Nephron (organoid): ENCODE measurements around the gene CAPN12.

ENCODE experiments used
- H3K27ac Mint-ChIP-seq, 3 experiments: 2 replicates each; pipeline ENCODE4 v1.8.0; 2020; ENCODE audit warnings: mixed read lengths in 3 of 3, mild to moderate bottlenecking in 2 of 3, moderate library complexity in 1 of 3
- H3K27me3 Mint-ChIP-seq: 2 replicates; pipeline ENCODE4 v1.8.0; 2021; ENCODE audit warnings: low read depth, mild to moderate bottlenecking, moderate library complexity, mixed read lengths
- H3K36me3 Mint-ChIP-seq: 2 replicates; pipeline ENCODE4 v1.8.0; 2020; ENCODE audit warnings: low read depth, mixed read lengths
- H3K4me1 Mint-ChIP-seq: 2 replicates; pipeline ENCODE4 v1.8.0; 2020; ENCODE audit warnings: mixed read lengths
- H3K4me3 Mint-ChIP-seq, 3 experiments: 2 replicates each; pipeline ENCODE4 v1.8.0; 2020; ENCODE audit warnings: mild to moderate bottlenecking in 3 of 3, mixed read lengths in 3 of 3, moderate library complexity in 2 of 3
- H3K9me3 Mint-ChIP-seq: 2 replicates; pipeline ENCODE4 v1.8.0; 2020; ENCODE audit warnings: mixed read lengths
- TF ChIP-seq, protein P1 (sequence below), 3 experiments: fragments of 200-600 bp; sonication (generic); IDR thresholded peaks; one replicate each; pipeline ENCODE4 v1.5.0; 2021; ENCODE audit warnings: antibody characterized with exemption in 3 of 3; ENCODE audit not compliant: unreplicated experiment in 3 of 3

The CAPN12 gene

DNA sequence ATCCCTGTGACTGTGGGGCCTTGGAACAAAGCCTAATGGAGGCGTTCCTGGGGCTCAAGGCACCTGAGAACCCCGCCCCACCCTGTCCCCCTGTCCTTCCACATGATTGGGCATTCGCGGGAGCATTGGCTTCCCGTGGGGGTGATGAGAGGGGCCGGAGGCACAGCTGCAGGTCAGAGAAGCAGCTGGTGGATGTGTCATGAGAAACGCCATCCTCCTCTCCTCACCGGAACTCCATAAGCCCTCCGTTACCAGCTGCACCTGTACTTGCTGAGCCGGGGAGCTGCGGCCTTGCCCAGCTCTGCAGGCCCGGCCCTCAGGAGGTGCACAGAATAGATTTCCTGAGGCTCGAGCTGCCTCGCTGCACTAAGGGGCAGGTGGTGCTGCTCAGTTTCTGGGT lies 42.0 kb downstream of the CAPN12 start:
- peak overlapping the region in 1 of 3 experiments; percentile 20 for H3K27ac Mint-ChIP-seq
- peaks cover 4% of the 10 kb centered on the region for H3K27me3 Mint-ChIP-seq
- peaks cover 34% of the 10 kb centered on the region for H3K4me1 Mint-ChIP-seq
- TF ChIP-seq, protein P1, sequence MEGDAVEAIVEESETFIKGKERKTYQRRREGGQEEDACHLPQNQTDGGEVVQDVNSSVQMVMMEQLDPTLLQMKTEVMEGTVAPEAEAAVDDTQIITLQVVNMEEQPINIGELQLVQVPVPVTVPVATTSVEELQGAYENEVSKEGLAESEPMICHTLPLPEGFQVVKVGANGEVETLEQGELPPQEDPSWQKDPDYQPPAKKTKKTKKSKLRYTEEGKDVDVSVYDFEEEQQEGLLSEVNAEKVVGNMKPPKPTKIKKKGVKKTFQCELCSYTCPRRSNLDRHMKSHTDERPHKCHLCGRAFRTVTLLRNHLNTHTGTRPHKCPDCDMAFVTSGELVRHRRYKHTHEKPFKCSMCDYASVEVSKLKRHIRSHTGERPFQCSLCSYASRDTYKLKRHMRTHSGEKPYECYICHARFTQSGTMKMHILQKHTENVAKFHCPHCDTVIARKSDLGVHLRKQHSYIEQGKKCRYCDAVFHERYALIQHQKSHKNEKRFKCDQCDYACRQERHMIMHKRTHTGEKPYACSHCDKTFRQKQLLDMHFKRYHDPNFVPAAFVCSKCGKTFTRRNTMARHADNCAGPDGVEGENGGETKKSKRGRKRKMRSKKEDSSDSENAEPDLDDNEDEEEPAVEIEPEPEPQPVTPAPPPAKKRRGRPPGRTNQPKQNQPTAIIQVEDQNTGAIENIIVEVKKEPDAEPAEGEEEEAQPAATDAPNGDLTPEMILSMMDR (IDR thresholded peaks at IDR 0.05; ENCODE audit: unreplicated experiment in 3 of 3) = no peak
- no peak overlapping the region for H3K4me3 Mint-ChIP-seq
- peaks cover 37% of the 10 kb centered on the region for H3K36me3 Mint-ChIP-seq
- H3K9me3 Mint-ChIP-seq = no peaks in the 10 kb centered on the region

DNA sequence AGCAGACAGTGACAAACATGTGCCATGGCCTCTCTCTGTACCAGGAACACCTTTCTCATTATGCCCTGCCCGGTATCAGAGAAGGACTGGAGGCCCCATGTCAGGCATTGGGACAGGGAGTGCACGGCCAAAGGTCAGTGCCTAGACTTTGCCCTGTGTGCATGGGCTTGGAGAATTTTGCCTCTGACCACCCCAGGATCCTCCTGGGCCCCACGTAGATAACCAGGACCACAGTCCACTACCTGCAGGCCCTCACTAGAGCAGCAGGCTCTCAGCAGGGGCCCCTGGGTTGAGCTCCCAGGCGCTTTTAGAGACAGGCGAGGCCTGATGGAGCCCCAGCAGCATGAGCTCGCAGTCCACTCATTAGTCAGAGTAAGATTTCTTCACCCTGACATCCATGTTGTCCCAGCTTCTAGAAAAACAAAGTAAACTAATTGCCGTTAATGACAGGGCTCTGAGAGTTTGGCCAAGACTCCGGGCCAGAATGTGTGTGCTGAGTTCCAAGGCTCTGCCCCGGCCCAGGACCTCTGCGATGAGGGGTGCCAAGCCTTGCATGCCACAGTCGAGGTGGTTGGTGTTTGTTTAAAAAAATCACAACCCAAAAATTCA lies 42.7 kb downstream of the CAPN12 start:
- Mint-ChIP-seq H3K36me3 (peaks cover 35% of the 10 kb centered on the region), H3K27me3 (peaks cover 4% of the 10 kb centered on the region), H3K9me3 (no peaks in the 10 kb centered on the region), H3K4me1 (peaks cover 41% of the 10 kb centered on the region), H3K4me3 (no peak overlapping the region), H3K27ac (peak overlapping the region; percentile 41 to 56 (median 51))
- TF ChIP-seq, protein P1 (IDR thresholded peaks at IDR 0.05; ENCODE audit: unreplicated experiment in 3 of 3) = no peak

DNA sequence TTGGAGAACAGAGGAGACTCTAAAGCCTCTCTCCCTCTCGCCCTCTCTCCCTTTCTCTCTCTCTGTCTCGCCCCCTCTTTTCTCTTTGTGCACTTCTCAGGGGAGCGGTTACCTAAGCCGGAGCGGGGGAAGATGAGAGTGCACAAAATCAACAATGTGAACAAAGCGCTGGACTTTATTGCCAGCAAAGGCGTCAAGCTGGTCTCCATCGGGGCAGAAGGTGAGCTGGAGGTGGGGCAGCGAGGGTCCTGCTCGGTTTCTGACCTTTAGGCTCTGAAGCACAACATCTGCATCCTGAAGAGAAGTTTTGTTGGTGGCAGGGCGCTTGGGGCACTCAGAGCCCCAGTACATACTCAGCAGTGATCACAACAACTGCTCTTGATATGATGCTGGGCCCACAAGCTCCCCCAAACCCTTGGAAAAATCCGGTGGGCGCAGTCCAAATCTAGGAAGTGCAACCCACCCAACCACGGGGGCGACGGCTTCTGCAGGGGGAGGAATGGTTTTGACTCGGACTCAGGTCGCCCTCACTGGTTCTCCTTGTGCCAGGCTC lies 43.3 kb downstream of the CAPN12 start:
- TF ChIP-seq, protein P1 (IDR thresholded peaks at IDR 0.05; ENCODE audit: unreplicated experiment in 3 of 3) = no peak
- Mint-ChIP-seq H3K27me3 (peaks cover 4% of the 10 kb centered on the region), H3K4me3 (peak overlapping the region in 1 of 3 experiments; percentile 9), H3K27ac (peak overlapping the region; percentile 51 to 56 (median 51)), H3K4me1 (peaks cover 47% of the 10 kb centered on the region), H3K9me3 (no peaks in the 10 kb centered on the region), H3K36me3 (peaks cover 35% of the 10 kb centered on the region)

DNA sequence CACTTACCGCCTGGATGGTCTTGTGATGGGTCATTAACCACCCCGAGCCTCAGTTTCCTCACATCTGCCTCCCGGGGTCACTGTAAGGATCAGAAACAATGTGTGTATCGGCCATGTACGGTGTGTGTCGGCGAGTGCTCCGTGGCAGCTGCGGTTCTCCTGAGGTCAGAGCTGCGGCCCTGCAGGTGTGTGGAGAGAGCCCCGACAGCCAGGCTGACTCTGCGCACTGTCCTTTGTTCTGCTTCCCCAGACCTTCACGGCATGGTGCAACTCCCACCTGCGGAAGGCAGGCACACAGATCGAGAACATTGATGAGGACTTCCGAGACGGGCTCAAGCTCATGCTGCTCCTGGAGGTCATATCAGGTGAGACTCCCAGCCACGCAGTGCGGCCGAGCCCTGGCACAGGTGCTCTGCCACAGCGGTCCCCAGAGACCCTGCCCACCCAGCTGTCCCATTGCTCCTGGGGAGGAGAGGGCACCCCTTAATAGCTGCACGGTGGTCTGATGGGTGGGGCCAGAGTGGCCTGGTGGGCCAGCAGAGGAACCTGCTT lies 43.8 kb downstream of the CAPN12 start:
- peaks cover 32% of the 10 kb centered on the region for H3K36me3 Mint-ChIP-seq
- TF ChIP-seq, protein P1 (IDR thresholded peaks at IDR 0.05; ENCODE audit: unreplicated experiment in 3 of 3) = no peak
- no peak overlapping the region for H3K4me3 Mint-ChIP-seq
- H3K27me3 Mint-ChIP-seq = peaks cover 4% of the 10 kb centered on the region
- peak overlapping the region; percentile 51 to 56 (median 51) for H3K27ac Mint-ChIP-seq
- peaks cover 52% of the 10 kb centered on the region for H3K4me1 Mint-ChIP-seq
- no peaks in the 10 kb centered on the region for H3K9me3 Mint-ChIP-seq

DNA sequence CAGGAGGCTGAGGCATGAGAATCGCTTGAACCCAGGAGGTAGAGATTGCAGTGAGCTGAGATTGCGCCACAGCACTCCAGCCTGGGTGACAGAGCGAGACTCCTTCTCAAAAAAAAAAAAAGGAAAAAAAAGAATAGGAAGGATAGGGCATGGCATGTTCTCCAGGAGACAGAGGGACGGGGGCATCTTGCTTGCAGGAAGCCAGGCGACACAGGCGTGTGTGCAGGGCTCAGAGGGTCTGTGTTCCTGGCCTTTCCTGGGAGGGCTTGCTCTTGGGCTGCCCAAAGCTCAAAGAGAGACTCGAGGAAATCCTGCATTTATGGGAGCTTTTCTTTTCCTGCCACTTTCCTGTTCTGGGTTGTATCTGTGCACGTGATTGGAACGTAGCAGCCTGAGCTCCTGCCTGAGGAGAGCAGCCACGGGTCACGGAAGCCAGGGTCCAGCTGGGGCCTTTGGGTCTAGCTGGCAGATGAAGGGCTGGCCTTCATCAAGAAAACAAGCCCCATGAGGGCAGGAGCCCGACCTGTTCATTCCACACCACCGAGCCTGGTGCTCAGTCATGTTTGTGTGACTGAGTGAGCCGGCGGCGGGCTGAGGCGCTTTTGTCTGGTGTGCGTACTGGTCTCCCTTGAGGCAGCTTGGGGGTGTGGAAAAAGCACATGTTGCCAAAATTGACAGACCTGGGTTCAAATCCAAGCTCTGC lies 44.5 kb downstream of the CAPN12 start:
- peaks cover 4% of the 10 kb centered on the region for H3K27me3 Mint-ChIP-seq
- no peaks in the 10 kb centered on the region for H3K9me3 Mint-ChIP-seq
- peaks cover 59% of the 10 kb centered on the region for H3K4me1 Mint-ChIP-seq
- no peak overlapping the region for H3K4me3 Mint-ChIP-seq
- peak overlapping the region; percentile 24 to 86 (median 68) for H3K27ac Mint-ChIP-seq
- TF ChIP-seq, protein P1 (IDR thresholded peaks at IDR 0.05; ENCODE audit: unreplicated experiment in 3 of 3) = no peak
- peaks cover 32% of the 10 kb centered on the region for H3K36me3 Mint-ChIP-seq
